Activated T-helper 17 cell treated with anti-CD3 and anti-CD28 coated beads, Interleukin-2, amount 50 U/mL, for 72 hours (primary cell): Measurements from ENCODE around the gene PTPRD. TPM values are rescaled to one million over a fixed set of nuclear protein-coding genes. Genes with fewer than 3 reads are reported as not detected.

Source experiments
- ATAC-seq: fragments of 150-1000 bp; cut with Tn5 transposase; replicated peaks from 2 replicates; pipeline ENCODE4 v1.10.0; 2021; ENCODE audit warnings: mild to moderate bottlenecking, moderate library complexity
- H3K27ac Mint-ChIP-seq: one replicate; pipeline ENCODE4 v1.8.0; 2022; ENCODE audit warnings: mixed read lengths
- H3K27me3 Mint-ChIP-seq: one replicate; pipeline ENCODE4 v1.8.0; 2022; ENCODE audit warnings: mixed read lengths
- H3K36me3 Mint-ChIP-seq: one replicate; pipeline ENCODE4 v1.8.0; 2022; ENCODE audit warnings: low read depth, mild to moderate bottlenecking, mixed read lengths
- H3K4me1 Mint-ChIP-seq: one replicate; pipeline ENCODE4 v1.8.0; 2022; ENCODE audit warnings: mixed read lengths
- H3K4me3 Mint-ChIP-seq: one replicate; pipeline ENCODE4 v1.8.0; 2022; ENCODE audit warnings: mild to moderate bottlenecking, mixed read lengths
- H3K9me3 Mint-ChIP-seq: one replicate; pipeline ENCODE4 v1.8.0; 2022; ENCODE audit warnings: mixed read lengths
- total RNA-seq, 2 donors: library from RNA; stranded (reverse); gene quantifications; one replicate each; pipeline ENCODE4 v1.2.3, GENCODE V29; 2022

The PTPRD gene
- total RNA-seq = under 1 TPM in 1 of 2 donors, not detected in 1; 0.04 TPM

DNA sequence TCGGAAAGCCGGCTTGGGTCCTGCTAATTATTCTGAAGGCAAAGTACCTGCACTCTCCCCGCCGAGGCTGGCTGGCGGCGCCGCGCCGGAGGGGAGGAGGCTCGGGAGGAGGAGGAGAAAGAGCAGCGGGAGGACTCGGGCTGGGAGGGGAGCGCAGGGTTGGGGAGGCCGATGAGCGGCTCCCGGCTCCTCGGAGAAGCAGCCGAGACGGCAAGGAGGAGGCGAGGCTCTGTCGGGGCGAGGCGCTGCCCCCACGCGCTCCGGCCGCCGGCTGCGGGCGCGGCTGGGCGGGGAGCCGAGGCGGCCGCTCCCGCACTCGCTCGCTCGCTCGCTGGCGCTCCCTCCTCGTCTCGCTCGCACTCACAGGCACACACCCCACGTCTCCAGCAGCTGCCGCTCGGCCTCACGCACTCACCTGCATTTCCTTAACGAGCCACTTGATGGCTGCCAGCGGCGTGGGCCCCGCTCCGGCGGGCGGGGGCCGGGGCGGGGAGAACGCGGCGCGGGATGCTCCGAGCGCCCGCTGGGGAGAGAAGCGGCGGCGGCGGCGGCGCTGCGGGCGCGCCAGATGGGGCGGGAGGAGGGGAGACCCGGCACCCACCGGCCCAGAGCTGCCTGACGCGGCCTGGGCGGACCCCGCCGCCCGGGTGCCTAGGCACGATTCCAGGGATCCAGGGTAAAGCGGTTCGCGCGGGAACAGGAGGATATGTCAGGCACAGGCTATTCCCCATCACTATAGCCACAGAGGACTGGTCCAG is at the start of gene PTPRD:
PTPRD (minus strand) TSS at position 362 of the 758 bp plus-strand sequence.
- Mint-ChIP-seq H3K4me1 (no peaks in the 10 kb centered on the region), H3K4me3 (peak within 1 kb of the TSS; percentile 45), H3K27ac (no peak within 1 kb of the TSS), H3K9me3 (peaks cover 10% of the 10 kb centered on the region), H3K36me3 (no peaks in the 10 kb centered on the region), H3K27me3 (peaks cover 27% of the 10 kb centered on the region)
- ATAC-seq = no peak

GRCh38 chr9:10661994-10662393 is 49.2 kb upstream of the PTPRD start:
- Mint-ChIP-seq H3K9me3 (peaks cover 15% of the 10 kb centered on the region), H3K4me1 (no peaks in the 10 kb centered on the region), H3K36me3 (no peaks in the 10 kb centered on the region), H3K4me3 (no peak overlapping the region), H3K27me3 (no peaks in the 10 kb centered on the region), H3K27ac (no peak overlapping the region)
- ATAC-seq = no peak

- no peaks in the 10 kb centered on the region for H3K27me3 Mint-ChIP-seq
- no peaks in the 10 kb centered on the region for H3K4me1 Mint-ChIP-seq
- peaks cover 15% of the 10 kb centered on the region for H3K9me3 Mint-ChIP-seq
- no peak for ATAC-seq
- no peak overlapping the region for H3K27ac Mint-ChIP-seq
- H3K36me3 Mint-ChIP-seq = no peaks in the 10 kb centered on the region
- H3K4me3 Mint-ChIP-seq = no peak overlapping the region
Measured at GRCh38 chr9:10661376-10661775, 48.6 kb upstream of the PTPRD start.

GRCh38 chr9:10651012-10651411 is 38.2 kb upstream of the PTPRD start:
- Mint-ChIP-seq H3K4me1 (no peaks in the 10 kb centered on the region), H3K27ac (no peak overlapping the region), H3K9me3 (peaks cover 24% of the 10 kb centered on the region), H3K36me3 (no peaks in the 10 kb centered on the region), H3K4me3 (no peak overlapping the region), H3K27me3 (no peaks in the 10 kb centered on the region)
- no peak for ATAC-seq

DNA sequence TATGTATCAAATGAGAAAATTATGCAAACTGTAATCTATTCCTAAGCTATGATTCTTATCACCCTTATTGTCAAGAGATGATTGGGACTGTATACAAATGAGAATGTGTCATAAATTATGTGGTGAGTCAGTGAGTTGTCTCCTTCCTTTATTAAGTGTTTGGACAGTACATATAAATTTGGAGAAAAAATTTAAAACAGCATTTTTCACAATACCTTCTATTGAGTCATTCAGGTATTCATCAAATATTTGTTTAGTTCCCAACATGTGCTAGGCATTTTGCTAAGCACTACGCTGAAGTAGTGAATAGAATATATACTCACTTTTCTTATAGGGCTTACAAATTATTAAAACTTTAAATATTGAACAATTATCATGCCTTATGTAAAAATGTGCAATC is 36.3 kb upstream of the PTPRD start:
- no peaks in the 10 kb centered on the region for H3K4me1 Mint-ChIP-seq
- no peaks in the 10 kb centered on the region for H3K36me3 Mint-ChIP-seq
- ATAC-seq = no peak
- H3K4me3 Mint-ChIP-seq = no peak overlapping the region
- peaks cover 24% of the 10 kb centered on the region for H3K9me3 Mint-ChIP-seq
- no peaks in the 10 kb centered on the region for H3K27me3 Mint-ChIP-seq
- H3K27ac Mint-ChIP-seq = no peak overlapping the region

DNA sequence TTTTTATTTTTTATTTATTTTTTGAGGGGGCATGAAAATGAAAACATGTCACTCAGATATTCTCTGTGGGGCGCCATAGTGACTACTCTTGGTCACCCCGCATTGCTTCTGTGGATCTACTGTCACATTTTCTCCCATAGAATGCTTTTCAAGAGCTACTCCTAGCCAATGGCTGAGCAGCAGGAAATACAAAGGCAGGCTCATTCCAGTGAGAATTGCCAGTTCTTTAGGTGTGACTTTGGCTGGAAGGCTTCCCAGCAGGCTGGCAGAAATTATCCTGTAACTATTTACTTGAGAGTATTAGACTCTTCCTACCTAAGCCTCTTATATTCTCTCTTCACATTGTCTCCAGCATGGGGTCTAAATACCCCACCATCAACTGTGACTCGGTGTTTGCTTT is 21.0 kb upstream of the PTPRD start:
- ATAC-seq = no peak
- no peak overlapping the region for H3K4me3 Mint-ChIP-seq
- no peaks in the 10 kb centered on the region for H3K9me3 Mint-ChIP-seq
- H3K27ac Mint-ChIP-seq = no peak overlapping the region
- H3K4me1 Mint-ChIP-seq = no peaks in the 10 kb centered on the region
- no peaks in the 10 kb centered on the region for H3K36me3 Mint-ChIP-seq
- H3K27me3 Mint-ChIP-seq = no peaks in the 10 kb centered on the region

DNA sequence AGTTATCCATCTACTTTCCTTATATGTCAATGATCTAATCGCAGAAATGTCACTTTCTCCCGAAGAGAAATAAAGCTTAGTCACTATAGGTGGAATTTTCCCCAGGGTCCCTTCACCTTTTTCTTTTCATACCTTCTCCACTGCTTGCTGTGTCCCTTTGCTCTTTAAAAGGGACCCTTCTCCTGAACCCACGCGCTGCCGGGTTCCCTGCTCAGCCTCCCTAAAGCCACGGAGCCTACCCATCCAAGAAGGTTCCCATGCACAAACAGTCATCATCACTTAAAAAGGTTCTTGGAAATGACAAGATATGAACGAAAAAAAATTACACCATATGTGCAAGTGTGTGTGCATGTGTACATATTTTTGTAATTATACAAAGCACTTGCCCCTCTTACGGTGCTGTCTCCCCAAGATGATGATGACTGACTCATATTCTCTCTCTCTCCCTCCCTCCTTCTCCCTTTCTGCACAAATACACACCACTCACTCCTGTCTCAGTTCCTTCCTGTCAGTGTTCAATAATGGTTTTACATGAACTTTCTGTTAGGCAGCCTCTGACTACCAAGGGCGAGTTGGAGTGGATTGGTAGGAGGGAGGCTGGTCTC is 1.5 kb upstream of the PTPRD start:
- no peaks in the 10 kb centered on the region for H3K4me1 Mint-ChIP-seq
- no peaks in the 10 kb centered on the region for H3K36me3 Mint-ChIP-seq
- no peak for ATAC-seq
- peaks cover 27% of the 10 kb centered on the region for H3K27me3 Mint-ChIP-seq
- H3K4me3 Mint-ChIP-seq = no peak overlapping the region
- H3K27ac Mint-ChIP-seq = no peak overlapping the region
- peaks cover 14% of the 10 kb centered on the region for H3K9me3 Mint-ChIP-seq

- no peak for ATAC-seq
- peaks cover 11% of the 10 kb centered on the region for H3K9me3 Mint-ChIP-seq
Measured at GRCh38 chr9:10613419-10613818, 617 bp upstream of the PTPRD start.

GRCh38 chr9:10605388-10605787 is 7.4 kb downstream of the PTPRD start:
- no peak overlapping the region for H3K4me3 Mint-ChIP-seq
- peaks cover 11% of the 10 kb centered on the region for H3K9me3 Mint-ChIP-seq
- no peaks in the 10 kb centered on the region for H3K36me3 Mint-ChIP-seq
- no peak for ATAC-seq
- no peak overlapping the region for H3K27ac Mint-ChIP-seq
- H3K4me1 Mint-ChIP-seq = no peaks in the 10 kb centered on the region
- no peaks in the 10 kb centered on the region for H3K27me3 Mint-ChIP-seq

More at GRCh38 chr9:10613419-10613818, 617 bp upstream of the PTPRD start:
- Mint-ChIP-seq H3K4me3 (no peak overlapping the region), H3K27me3 (peaks cover 27% of the 10 kb centered on the region), H3K4me1 (no peaks in the 10 kb centered on the region), H3K27ac (no peak overlapping the region), H3K36me3 (no peaks in the 10 kb centered on the region)

DNA sequence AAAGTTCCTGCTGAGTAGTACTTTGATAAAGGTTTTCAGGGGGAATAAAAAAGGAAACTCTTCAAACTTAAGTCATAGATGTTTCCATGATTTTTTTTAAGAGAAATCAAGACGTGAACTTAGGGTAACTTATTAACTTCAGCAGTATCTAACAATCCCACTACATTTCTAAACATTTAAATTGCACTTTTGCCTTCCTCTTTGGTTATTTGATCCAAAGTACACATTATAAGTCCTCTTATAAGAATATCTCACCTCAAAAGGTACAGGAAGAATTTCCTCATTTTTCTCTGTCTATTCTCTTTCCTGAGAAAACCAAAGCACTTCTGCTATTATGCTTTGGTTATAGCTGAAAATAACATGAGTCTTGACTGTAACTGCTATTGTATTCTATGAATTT is 7.9 kb downstream of the PTPRD start:
- Mint-ChIP-seq H3K36me3 (no peaks in the 10 kb centered on the region), H3K4me3 (no peak overlapping the region), H3K27me3 (no peaks in the 10 kb centered on the region), H3K9me3 (peaks cover 11% of the 10 kb centered on the region), H3K27ac (no peak overlapping the region), H3K4me1 (no peaks in the 10 kb centered on the region)
- ATAC-seq = no peak

GRCh38 chr9:10597801-10598200 is 15.0 kb downstream of the PTPRD start:
- Mint-ChIP-seq H3K27me3 (no peaks in the 10 kb centered on the region), H3K27ac (no peak overlapping the region), H3K4me3 (no peak overlapping the region), H3K4me1 (no peaks in the 10 kb centered on the region), H3K36me3 (no peaks in the 10 kb centered on the region), H3K9me3 (peaks cover 5% of the 10 kb centered on the region)
- ATAC-seq = no peak

DNA sequence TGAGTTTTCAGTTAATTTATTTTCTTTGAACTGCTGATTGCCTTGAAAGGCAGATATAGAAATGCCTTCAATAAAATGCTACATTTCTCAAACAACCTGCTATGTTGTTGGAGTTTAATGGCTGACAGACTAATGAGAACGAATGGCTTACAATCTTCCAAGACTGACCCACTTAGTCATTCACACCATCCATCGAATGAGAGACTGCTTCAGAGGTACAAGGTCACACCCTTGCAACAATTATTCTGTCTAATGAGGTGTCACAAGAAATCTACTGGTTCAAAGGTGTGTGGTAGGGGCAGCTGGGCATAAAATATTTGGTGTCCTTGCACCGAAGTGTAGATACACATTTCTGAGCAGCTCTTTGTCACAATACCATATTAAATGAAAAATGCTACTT is 18.3 kb downstream of the PTPRD start:
- Mint-ChIP-seq H3K36me3 (no peaks in the 10 kb centered on the region), H3K27ac (no peak overlapping the region), H3K4me3 (no peak overlapping the region), H3K27me3 (no peaks in the 10 kb centered on the region), H3K4me1 (no peaks in the 10 kb centered on the region), H3K9me3 (peaks cover 16% of the 10 kb centered on the region)
- no peak for ATAC-seq

DNA sequence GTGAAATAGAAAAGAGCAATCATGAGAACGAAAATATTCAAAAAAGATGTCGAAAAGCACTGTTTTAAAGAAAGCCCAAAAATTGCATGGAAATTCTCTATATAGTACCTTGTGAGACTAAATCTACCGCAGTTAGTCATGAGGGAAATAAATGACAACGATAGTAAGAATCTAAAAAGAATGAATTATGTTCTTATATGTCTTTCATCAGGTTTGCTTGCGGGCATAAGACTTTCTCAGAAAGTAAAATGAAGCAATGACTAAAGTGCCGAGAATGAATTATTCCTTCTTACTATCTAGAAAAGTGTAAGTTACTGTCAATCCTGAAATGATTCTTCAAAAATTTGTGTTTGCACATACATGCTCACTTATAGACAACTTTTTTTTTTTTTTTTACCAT is 26.4 kb downstream of the PTPRD start:
- no peak overlapping the region for H3K27ac Mint-ChIP-seq
- H3K36me3 Mint-ChIP-seq = no peaks in the 10 kb centered on the region
- peaks cover 16% of the 10 kb centered on the region for H3K9me3 Mint-ChIP-seq
- no peak for ATAC-seq
- H3K27me3 Mint-ChIP-seq = no peaks in the 10 kb centered on the region
- H3K4me3 Mint-ChIP-seq = no peak overlapping the region
- no peaks in the 10 kb centered on the region for H3K4me1 Mint-ChIP-seq

GRCh38 chr9:10571699-10572098 is 41.1 kb downstream of the PTPRD start:
- Mint-ChIP-seq H3K4me3 (no peak overlapping the region), H3K9me3 (peaks cover 17% of the 10 kb centered on the region), H3K27ac (no peak overlapping the region), H3K4me1 (no peaks in the 10 kb centered on the region), H3K27me3 (no peaks in the 10 kb centered on the region), H3K36me3 (no peaks in the 10 kb centered on the region)
- ATAC-seq = no peak

DNA sequence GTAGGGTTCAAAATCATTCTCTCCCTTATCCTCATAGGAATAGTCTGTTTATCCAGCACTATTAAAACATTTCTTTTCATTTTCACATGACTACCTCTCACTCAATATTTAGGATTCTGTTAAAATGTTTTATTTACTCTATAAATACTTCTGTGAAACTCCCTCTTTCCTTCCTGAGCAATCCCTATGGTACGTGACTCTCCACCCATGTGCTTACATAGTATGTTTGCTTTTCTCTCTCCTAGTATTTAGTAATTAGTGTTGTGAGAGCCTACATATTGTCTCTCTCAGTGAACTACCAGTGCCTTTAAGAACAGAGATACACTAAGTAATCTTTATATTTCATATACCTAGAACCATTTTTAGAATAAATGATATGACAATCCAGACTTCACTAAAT is 46.0 kb downstream of the PTPRD start:
- no peak for ATAC-seq
- no peak overlapping the region for H3K27ac Mint-ChIP-seq
- H3K27me3 Mint-ChIP-seq = no peaks in the 10 kb centered on the region
- H3K9me3 Mint-ChIP-seq = peaks cover 16% of the 10 kb centered on the region
- no peak overlapping the region for H3K4me3 Mint-ChIP-seq
- no peaks in the 10 kb centered on the region for H3K4me1 Mint-ChIP-seq
- H3K36me3 Mint-ChIP-seq = no peaks in the 10 kb centered on the region
